ENCODE measurements around the gene IL4R. TPM values are rescaled to one million over a fixed set of nuclear protein-coding genes. Genes with fewer than 3 reads are reported as not detected.
A peak's percentile ranks its signal among the peaks of the same experiment; 100 is the strongest.
"Not testable (repeated sequence)": the region's sequence is repeated elsewhere in the genome, so short reads cannot be mapped to it uniquely, and the experiment has no call there.

IL4R gene
- total RNA-seq, 1 donor from 2014 or later, result 6.8 TPM

DNA sequence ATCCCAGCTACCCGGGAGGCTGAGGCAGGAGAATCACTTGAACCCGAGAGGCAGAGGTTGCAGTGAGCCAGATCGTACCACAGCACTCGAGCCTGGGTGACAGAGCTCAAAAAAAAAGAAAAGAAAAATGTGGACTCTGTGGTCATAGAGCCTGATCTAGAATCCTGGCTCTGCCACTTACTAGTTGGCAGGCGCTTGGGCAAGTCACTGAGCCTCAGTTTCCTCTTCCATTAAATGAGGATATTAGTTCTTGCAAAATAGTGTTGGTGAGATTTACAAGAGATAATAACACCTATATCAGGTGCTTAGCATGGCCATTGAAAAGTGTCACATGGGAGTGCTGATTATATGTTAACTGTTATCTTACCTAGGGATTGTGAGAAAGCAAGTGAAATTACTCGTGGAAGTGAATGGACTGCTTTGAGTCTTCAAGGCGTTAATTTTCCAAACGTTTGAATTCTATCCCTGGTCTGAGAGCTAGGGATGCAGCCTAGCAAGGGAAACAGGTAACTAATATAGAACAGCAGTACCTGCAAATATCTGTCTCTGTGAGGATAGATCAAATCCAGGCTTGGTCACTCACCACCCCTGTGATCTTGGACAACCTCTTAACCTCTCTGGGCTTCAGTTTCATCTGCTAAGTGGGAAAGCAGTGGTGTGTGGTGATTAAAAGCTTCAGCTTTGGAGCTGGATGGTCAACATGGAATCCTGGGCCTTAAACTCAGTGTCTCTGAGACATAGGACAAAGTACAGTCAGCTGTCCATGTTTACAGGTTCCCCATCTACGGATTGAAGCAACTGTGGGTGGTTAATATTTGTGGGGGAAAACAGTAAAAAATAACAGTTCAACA is 44.2 kb upstream of the IL4R start:
- TF ChIP-seq, protein P1, sequence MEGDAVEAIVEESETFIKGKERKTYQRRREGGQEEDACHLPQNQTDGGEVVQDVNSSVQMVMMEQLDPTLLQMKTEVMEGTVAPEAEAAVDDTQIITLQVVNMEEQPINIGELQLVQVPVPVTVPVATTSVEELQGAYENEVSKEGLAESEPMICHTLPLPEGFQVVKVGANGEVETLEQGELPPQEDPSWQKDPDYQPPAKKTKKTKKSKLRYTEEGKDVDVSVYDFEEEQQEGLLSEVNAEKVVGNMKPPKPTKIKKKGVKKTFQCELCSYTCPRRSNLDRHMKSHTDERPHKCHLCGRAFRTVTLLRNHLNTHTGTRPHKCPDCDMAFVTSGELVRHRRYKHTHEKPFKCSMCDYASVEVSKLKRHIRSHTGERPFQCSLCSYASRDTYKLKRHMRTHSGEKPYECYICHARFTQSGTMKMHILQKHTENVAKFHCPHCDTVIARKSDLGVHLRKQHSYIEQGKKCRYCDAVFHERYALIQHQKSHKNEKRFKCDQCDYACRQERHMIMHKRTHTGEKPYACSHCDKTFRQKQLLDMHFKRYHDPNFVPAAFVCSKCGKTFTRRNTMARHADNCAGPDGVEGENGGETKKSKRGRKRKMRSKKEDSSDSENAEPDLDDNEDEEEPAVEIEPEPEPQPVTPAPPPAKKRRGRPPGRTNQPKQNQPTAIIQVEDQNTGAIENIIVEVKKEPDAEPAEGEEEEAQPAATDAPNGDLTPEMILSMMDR (IDR thresholded peaks at IDR 0.05; ENCODE audit: unreplicated experiment), result no peak
- DNase-seq (ENCODE audit: low spot score in 2 of 2, unreplicated experiment in 2 of 2), result no peak

DNA sequence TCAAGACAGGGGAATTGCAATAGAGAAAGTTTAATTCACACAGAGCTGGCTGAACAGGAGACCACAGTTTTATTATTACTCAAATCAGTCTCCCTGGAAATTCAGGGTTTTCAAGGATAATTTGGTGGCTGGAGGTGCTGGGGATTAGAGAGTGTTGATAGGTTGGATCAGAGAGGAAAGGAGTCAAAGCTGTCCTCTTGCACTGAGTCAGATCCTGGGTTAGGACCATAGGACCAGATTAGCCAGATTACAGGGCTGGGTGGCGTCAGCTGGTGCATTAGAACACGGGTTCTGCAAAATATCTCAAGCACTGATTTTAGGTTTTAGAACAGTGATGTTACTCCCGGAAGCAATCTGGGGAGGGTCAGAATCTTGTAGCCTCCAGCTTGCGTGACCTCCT is 43.4 kb upstream of the IL4R start:
- TF ChIP-seq, protein P1 (IDR thresholded peaks at IDR 0.05; ENCODE audit: unreplicated experiment), result no peak
- peaks cover 3% of the 10 kb centered on the region for H3K9me3 Mint-ChIP-seq
- H3K27me3 Mint-ChIP-seq (ENCODE audit: low read depth), result no peaks in the 10 kb centered on the region
- H3K4me3 Mint-ChIP-seq, result no peak overlapping the region
- H3K27ac Mint-ChIP-seq, result no peak overlapping the region
- peaks cover 2% of the 10 kb centered on the region for H3K36me3 Mint-ChIP-seq
- DNase-seq (ENCODE audit: low spot score in 2 of 2, unreplicated experiment in 2 of 2), result no peak
- peaks cover 3% of the 10 kb centered on the region for H3K4me1 Mint-ChIP-seq

More for the DNA sequence above, 44.2 kb upstream of the IL4R start:
- peaks cover 5% of the 10 kb centered on the region for H3K4me1 Mint-ChIP-seq
- peaks cover 2% of the 10 kb centered on the region for H3K36me3 Mint-ChIP-seq
- H3K27me3 Mint-ChIP-seq (ENCODE audit: low read depth), result no peaks in the 10 kb centered on the region
- H3K9me3 Mint-ChIP-seq, result peaks cover 3% of the 10 kb centered on the region
- H3K4me3 Mint-ChIP-seq, result peak overlapping the region; percentile 84
- no peak overlapping the region for H3K27ac Mint-ChIP-seq

DNA sequence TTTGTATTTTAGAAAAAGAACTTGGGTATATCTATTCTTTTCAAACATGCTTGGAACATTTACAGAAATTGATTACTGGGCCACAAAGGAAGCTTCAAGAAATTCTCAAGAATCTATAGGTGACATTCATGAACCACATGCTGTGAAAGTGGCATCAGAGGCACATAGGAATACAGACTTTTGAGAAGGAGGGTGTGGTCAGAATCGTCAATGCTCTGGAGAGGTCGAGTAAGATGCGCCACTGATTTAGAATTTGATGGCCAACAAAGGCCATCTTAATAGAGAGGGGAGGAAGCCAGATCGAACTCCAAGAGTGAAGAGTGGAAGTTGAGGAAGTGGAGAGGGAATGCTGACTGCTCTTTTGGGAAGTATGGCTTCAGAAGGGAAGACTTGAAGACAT is 41.7 kb upstream of the IL4R start:
- no peak for DNase-seq (ENCODE audit: low spot score in 2 of 2, unreplicated experiment in 2 of 2)
- H3K36me3 Mint-ChIP-seq, result peaks cover 2% of the 10 kb centered on the region

DNA sequence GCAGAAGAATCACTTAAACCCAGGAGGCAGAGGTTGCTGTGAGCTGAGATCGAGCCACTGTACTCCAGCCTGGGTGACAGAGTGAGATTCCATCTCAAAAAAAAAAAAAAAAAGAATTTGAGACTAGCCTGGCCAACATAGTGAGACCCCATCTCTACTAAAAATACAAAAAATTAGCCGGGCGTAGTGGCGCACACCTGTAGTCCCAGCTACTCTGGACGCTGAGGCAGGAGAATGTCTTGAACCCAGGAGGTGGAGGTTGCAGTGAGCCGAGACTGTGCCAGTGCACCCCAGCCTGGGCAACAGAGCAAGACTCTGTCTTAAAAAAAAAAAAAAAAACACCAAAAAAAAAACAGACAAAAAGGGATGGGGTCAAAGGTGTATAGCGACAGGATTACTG is 41.1 kb upstream of the IL4R start:
- not testable (repeated sequence) for DNase-seq (ENCODE audit: low spot score in 2 of 2, unreplicated experiment in 2 of 2); H3K4me3 Mint-ChIP-seq; H3K27me3 Mint-ChIP-seq (ENCODE audit: low read depth); H3K4me1 Mint-ChIP-seq; H3K27ac Mint-ChIP-seq; H3K9me3 Mint-ChIP-seq; H3K36me3 Mint-ChIP-seq

More for the DNA sequence above, 41.7 kb upstream of the IL4R start:
- H3K4me1 Mint-ChIP-seq, result peaks cover 3% of the 10 kb centered on the region
- TF ChIP-seq, protein P1 (IDR thresholded peaks at IDR 0.05; ENCODE audit: unreplicated experiment), result no peak
- H3K4me3 Mint-ChIP-seq, result no peak overlapping the region
- no peak overlapping the region for H3K27ac Mint-ChIP-seq
- peaks cover 3% of the 10 kb centered on the region for H3K9me3 Mint-ChIP-seq
- H3K27me3 Mint-ChIP-seq (ENCODE audit: low read depth), result no peaks in the 10 kb centered on the region

DNA sequence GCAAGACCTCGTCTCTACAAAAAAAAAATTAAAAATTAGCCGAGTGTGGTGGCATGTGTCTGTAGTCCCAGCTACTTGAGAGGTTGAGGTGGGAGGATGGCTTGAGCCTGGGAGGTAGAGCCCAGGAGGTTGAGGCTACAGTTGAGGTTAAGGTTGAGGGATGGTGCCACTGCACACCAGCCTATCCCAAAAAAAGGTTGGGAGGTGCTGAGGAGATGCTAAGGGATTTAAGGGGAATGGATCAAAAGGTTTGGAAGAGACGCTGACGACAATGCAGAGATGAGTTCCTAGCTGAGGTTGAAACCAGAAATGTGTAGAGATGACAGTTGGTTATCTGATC is 40.5 kb upstream of the IL4R start:
- H3K4me3 Mint-ChIP-seq, result no peak overlapping the region
- H3K36me3 Mint-ChIP-seq, result peaks cover 2% of the 10 kb centered on the region
- H3K27ac Mint-ChIP-seq, result no peak overlapping the region
- peaks cover 3% of the 10 kb centered on the region for H3K4me1 Mint-ChIP-seq
- no peaks in the 10 kb centered on the region for H3K27me3 Mint-ChIP-seq (ENCODE audit: low read depth)
- TF ChIP-seq, protein P1 (IDR thresholded peaks at IDR 0.05; ENCODE audit: unreplicated experiment), result no peak
- DNase-seq (ENCODE audit: low spot score in 2 of 2, unreplicated experiment in 2 of 2), result no peak
- H3K9me3 Mint-ChIP-seq, result peaks cover 3% of the 10 kb centered on the region

DNA sequence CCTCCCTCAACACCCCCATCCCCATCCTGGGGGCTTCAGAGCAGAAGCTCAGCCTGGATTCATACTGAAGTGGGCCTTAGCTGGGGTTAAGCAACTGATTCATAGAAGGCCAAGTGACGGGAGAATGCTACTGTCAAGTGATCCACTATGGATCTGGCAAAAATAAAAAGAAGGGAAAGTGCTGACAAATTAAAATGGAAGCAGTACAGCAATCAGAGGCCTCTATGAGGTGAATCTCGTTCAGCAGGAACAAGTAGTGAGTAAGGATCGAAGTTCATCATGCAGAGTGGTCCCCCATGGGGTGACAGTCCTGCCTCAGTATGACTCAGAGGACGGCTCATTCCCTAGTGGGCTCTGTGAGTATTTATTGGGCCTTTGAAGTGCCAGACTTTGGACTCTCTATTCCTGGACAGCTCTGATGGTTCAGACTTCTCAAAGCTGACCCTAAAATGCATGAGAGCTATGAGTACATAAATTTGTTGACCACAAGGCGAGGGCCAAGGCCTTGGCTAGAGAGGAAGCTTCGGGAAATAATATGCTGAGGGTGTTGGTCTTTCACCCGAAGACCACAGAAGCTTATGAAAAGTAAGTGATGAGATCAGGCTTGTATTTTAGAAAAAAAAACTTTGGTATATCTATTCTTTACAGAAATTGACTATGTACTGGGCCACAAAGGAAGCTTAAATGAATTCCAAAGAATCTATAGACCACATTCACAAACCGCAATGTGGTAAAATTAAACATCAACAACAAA is 39.9 kb upstream of the IL4R start:
- H3K36me3 Mint-ChIP-seq, result peaks cover 2% of the 10 kb centered on the region
- DNase-seq (ENCODE audit: low spot score in 2 of 2, unreplicated experiment in 2 of 2), result no peak
- H3K9me3 Mint-ChIP-seq, result peaks cover 3% of the 10 kb centered on the region
- TF ChIP-seq, protein P1 (IDR thresholded peaks at IDR 0.05; ENCODE audit: unreplicated experiment), result no peak
- H3K4me1 Mint-ChIP-seq, result no peaks in the 10 kb centered on the region
- H3K4me3 Mint-ChIP-seq, result no peak overlapping the region
- H3K27me3 Mint-ChIP-seq (ENCODE audit: low read depth), result no peaks in the 10 kb centered on the region
- no peak overlapping the region for H3K27ac Mint-ChIP-seq

DNA sequence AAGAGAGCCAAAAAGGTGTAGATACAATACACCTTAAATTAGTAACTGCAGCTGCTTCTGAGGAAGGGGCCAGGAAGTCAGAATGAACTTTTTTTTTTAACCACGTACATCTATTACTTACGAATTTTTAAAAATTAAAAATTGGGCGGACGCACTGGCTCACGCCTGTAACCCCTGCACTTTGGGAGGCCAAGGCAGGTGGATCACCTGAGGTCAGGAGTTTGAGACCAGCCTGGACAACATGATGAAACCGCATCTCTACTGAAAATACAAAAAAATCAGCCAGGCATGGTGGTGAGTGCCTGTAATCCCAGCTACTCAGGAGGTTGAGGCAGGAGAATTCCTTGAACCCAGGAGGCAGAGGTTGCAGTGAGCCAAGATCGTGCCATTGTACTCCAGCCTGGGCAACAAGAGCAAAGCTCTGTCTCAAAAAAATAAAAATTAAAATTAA is 39.3 kb upstream of the IL4R start:
- DNase-seq (ENCODE audit: low spot score in 2 of 2, unreplicated experiment in 2 of 2); H3K27ac Mint-ChIP-seq; H3K4me3 Mint-ChIP-seq; H3K36me3 Mint-ChIP-seq; H3K4me1 Mint-ChIP-seq; H3K27me3 Mint-ChIP-seq (ENCODE audit: low read depth); H3K9me3 Mint-ChIP-seq: not testable (repeated sequence)
